Occipital lobe (tissue), 2 donors: ENCODE results near the gene RIOK1. TPM values are rescaled to one million over a fixed set of nuclear protein-coding genes. Genes with fewer than 3 reads are reported as not detected.
"Not testable (repeated sequence)": the region's sequence is repeated elsewhere in the genome, so short reads cannot be mapped to it uniquely, and the experiment has no call there.

Experiments used
- DNase-seq: peaks from one replicate; lab custom pipeline; 2025; lab: John Stamatoyannopoulos, UW
- total RNA-seq: library from RNA; depleted of rRNA; stranded (reverse); fragments of >200 nt; gene quantifications from one replicate; pipeline ENCODE4 v1.2.3, GENCODE V29; 2014

Gene RIOK1
- total RNA-seq, 1 donor from 2014 or later = 31.5 TPM

DNA sequence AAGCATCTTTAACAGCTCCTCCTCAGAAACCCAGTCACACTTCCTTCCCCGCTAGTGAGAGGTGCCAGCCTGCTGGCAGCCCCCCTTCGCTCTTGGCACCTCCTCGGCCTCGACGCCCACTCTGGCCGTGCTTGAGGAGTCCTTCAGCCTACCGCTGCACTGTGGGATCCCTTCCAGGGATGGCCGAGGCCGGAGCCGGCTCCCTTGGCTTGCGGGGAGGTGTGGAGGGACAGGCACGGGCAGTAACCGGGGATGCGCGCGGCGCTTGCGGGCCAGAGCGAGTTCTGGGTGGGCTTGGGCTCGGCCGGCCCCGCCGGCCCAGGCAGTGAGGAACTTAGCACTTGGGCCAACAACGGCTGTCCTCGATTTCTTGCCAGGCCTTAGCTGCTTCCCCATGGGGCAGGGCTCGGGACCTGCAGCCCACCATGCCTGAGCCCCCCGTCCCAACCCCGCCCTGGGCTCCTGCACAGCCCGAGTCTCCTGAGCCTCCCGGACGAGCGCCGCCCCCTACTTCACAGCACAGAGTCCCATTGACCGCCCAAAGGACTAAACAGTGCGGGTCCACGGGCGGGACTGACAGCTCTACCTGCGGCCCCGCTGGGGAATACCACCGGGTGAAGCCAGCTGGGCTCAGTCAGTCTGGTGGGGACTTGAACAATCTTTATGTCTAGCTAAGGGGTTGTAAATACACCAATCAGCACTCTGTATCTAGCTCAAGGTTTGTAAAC, 51.6 kb downstream of the RIOK1 start:
- no peak for DNase-seq

DNA sequence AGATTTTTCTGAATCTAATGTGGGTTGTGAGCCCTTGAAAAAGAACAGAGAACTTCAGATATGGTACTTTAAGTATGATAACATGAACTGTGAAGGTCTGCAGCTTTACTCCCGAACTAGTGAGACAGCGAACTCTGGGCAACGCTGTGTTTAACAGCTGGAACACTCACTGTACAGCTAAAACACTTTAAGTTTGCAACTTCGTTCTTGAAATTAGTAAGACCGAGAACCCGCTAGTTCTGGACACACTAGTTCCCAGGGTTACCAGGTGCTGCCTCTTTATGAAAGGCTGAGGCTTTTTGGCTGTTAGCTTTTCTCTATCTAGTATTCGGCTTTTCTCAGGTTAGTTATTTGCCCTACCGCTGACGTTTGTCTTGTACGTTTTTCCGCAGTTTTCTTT, 52.9 kb downstream of the RIOK1 start:
- DNase-seq = no peak

- no peak for DNase-seq
Measured at GRCh38 chr6:7445101-7445500, 55.5 kb downstream of the RIOK1 start.

- DNase-seq = no peak
Measured at GRCh38 chr6:7445885-7446461, 56.4 kb downstream of the RIOK1 start.

DNA sequence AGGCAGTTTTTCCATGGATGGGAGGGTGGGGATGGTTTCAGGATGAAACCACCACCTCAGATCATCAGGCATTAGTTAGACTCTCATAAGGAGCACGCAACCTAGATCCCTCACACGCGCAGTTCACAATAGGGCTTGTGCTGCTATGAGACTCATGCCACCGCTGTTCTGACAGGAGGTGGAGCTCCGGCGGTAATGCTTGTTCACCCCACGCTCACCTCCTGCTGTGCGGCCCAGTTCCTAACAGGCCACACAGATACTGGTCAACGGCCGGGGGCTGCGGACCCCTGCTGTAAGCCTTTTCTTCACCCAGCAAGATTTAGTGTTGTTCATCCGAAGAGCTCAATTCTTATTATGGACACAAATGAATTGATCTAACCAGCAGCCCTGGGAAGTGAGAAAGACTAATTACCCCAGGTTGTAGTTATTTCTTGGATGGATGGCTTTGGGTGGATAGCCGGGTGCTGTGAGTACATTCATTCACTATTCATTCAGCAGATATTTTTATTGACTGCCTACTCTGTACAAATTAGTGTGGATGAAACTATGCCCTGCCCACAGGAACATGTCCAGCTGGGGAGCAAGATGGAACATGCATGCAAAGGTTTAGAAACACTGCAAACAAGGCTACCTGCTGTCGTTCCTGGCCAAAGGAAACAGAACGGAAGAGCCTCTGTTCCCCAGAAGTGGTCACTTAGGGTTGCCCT, 57.2 kb downstream of the RIOK1 start:
- no peak for DNase-seq

DNA sequence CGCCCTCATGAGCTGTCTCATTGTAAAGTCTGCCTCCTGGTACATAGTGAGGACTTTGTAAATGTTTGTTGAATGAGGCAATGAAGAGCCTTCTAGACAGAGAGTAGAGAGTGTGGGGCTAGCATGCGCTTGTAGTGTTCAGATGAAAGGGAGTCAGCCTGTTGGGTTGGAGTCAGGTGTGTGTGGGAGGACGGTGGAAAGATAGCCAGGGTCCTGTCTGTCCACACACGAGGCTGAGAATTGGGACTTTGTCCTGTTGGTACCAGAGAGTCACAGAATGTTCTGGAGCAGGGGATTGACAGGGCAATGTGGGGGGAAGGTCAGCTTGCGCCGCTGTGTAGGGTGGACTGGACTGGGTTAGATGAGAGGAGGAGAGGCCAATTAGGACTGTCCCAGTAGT, 58.6 kb downstream of the RIOK1 start:
- no peak for DNase-seq

DNA sequence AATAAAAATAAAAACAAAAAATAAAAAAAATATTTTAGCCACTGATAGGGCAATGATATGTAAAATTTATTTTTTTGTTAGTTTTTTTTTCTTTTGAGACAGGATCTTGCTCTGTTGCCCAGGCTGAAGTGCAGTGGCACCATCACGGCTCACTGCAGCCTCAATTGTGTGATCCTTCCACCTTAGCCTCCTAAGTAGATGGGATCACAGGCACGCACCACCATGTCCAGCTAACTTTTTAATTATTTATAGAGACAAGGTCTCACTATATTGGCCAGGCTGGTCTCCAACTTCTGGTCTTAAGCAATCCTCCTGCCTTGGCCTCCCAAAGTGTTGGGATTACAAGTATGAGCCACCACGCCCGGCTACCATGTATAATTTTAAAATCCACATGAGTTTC, 59.4 kb downstream of the RIOK1 start:
- DNase-seq = no peak

DNA sequence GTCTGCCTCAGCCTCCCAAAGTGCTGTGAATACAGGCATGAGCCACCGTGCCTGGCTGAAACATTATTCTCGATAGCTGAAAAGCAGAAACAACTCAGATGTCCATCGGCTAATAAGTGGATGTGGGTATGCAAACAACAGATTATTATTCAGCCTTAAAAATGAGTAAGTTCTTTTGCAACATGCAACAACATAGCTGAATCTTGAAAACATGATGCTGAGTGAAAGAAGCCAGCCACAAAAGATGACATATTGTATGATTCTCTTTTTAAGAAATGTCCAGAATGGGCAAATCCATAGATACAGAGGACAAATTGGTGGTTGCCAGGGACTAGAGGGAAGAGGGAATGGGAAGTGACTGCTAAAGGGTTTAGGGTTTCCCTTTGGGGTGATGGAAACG, 61.7 kb downstream of the RIOK1 start:
- no peak for DNase-seq

- no peak for DNase-seq
Measured at GRCh38 chr6:7452898-7453297, 63.3 kb downstream of the RIOK1 start.

- no peak for DNase-seq
Measured at GRCh38 chr6:7454696-7455358, 65.2 kb downstream of the RIOK1 start.

DNA sequence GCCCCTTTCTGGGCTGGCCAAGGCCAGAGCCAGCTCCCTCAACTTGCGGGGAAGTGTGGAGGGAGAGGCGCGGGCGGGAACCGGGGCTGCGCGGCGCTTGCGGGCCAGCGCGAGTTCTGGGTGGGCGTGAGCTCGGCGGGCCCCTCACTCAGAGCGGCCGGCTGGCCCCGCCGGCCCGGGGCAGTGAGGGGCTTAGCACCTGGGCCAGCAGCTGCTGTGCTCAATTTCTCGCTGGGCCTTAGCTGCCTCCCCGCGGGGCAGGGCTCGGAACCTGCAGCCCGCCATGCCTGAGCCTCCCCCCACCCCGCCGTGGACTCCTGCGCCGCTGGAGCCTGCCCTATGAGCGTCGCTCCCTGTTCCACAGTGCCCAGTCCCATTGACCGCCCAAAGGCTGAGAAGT, 66.7 kb downstream of the RIOK1 start:
- DNase-seq = not testable (repeated sequence)

GRCh38 chr6:7461416-7461815, 71.8 kb downstream of the RIOK1 start:
- DNase-seq = no peak

GRCh38 chr6:7463785-7464184, 74.2 kb downstream of the RIOK1 start:
- DNase-seq = no peak

GRCh38 chr6:7467007-7467897, 77.6 kb downstream of the RIOK1 start:
- no peak for DNase-seq

Other genes with a start within 250 kb of the RIOK1 start
- gene SSR1, start 76.6 kb upstream of the RIOK1 start, total RNA-seq = 50.1 TPM
- under 0.01 TPM for gene CAGE1, start 66 bp upstream of the RIOK1 start, total RNA-seq
- gene DSP, start 151.9 kb downstream of the RIOK1 start, total RNA-seq = 7.6 TPM
- gene SNRNP48, start 200.4 kb downstream of the RIOK1 start, total RNA-seq = 24.0 TPM